COLO668 (cell line): ENCODE measurements around the gene TBXAS1.
"Not testable (repeated sequence)": the region's sequence is repeated elsewhere in the genome, so short reads cannot be mapped to it uniquely, and the experiment has no call there.

Experiments
- DNase-seq: peaks from one replicate; lab custom pipeline; 2025; ENCODE audit not compliant: unreplicated experiment; lab: John Stamatoyannopoulos, UW

TBXAS1 gene

GRCh38 chr7:139886899-139887298, 57.8 kb downstream of the TBXAS1 start:
- no peak for DNase-seq

GRCh38 chr7:139887992-139888481, 59.0 kb downstream of the TBXAS1 start:
- DNase-seq = no peak

GRCh38 chr7:139889186-139889871, 60.3 kb downstream of the TBXAS1 start:
- no peak for DNase-seq

GRCh38 chr7:139893461-139893860, 64.4 kb downstream of the TBXAS1 start:
- DNase-seq = no peak

GRCh38 chr7:139893999-139894398, 64.9 kb downstream of the TBXAS1 start:
- no peak for DNase-seq

- DNase-seq = no peak
Measured at GRCh38 chr7:139895141-139895829, 66.2 kb downstream of the TBXAS1 start.

GRCh38 chr7:139896288-139896687, 67.2 kb downstream of the TBXAS1 start:
- no peak for DNase-seq

GRCh38 chr7:139896831-139897230, 67.8 kb downstream of the TBXAS1 start:
- DNase-seq = no peak

GRCh38 chr7:139897422-139898090, 68.5 kb downstream of the TBXAS1 start:
- DNase-seq = no peak

GRCh38 chr7:139898483-139898882, 69.4 kb downstream of the TBXAS1 start:
- DNase-seq = no peak

GRCh38 chr7:139899328-139899955, 70.4 kb downstream of the TBXAS1 start:
- no peak for DNase-seq

- no peak for DNase-seq
Measured at GRCh38 chr7:139900326-139900725, 71.3 kb downstream of the TBXAS1 start.

- no peak for DNase-seq
Measured at GRCh38 chr7:139901056-139901795, 72.2 kb downstream of the TBXAS1 start.

- DNase-seq = no peak
Measured at GRCh38 chr7:139901901-139902300, 72.8 kb downstream of the TBXAS1 start.

GRCh38 chr7:139902436-139903102, 73.5 kb downstream of the TBXAS1 start:
- no peak for DNase-seq

- not testable (repeated sequence) for DNase-seq
Measured at GRCh38 chr7:139903103-139903477, 74.0 kb downstream of the TBXAS1 start.

GRCh38 chr7:139906879-139907278, 77.8 kb downstream of the TBXAS1 start:
- DNase-seq = no peak

- DNase-seq = no peak
Measured at GRCh38 chr7:139908792-139909191, 79.7 kb downstream of the TBXAS1 start.

GRCh38 chr7:139909379-139910050, 80.5 kb downstream of the TBXAS1 start:
- no peak for DNase-seq
